A549 (cell line): ENCODE measurements around the gene HPGD. TPM values are rescaled to one million over a fixed set of nuclear protein-coding genes. Genes with fewer than 3 reads are reported as not detected.

Experiments
- ATAC-seq, 2 experiments: fragments of 200-7000 bp in 1 of 2; fragments of >200 bp in 1 of 2; cut with Nextera tagmentation in 1 of 2; cut with Tn5 transposase in 1 of 2; 3 replicates each; pipeline versions ENCODE4 v1.8.0 to v1.9.1; 2018 to 2020; ENCODE audit warnings: mild to moderate bottlenecking in 1 of 2, moderate library complexity in 1 of 2
- CTCF ChIA-PET: fragments of 300-600 bp; sonication (Branson Sonifier 250); formaldehyde crosslinking; extraction: SDS; loops from one replicate; lab custom pipeline; 2021; ENCODE audit warnings: antibody characterized with exemption, inconsistent platforms; lab: Yijun Ruan, JAX
- POLR2A ChIA-PET: fragments of 350-600 bp; formaldehyde crosslinking; extraction: SDS; loops from one replicate; lab custom pipeline; 2021; ENCODE audit warnings: antibody characterized with exemption, inconsistent platforms; lab: Yijun Ruan, JAX
- DNase-seq, 2 experiments: peaks; one replicate each; pipeline versions ENCODE4 v3.0.0 to v3.0.0-alpha.2; 2011 to 2016; ENCODE audit warnings: low read depth in 1 of 2, low spot score in 1 of 2
- FAIRE-seq: peaks from 2 replicates; lab custom pipeline; 2011; peaks lifted over from hg19 to GRCh38; lab: Jason Lieb, UNC
- H3K27ac ChIP-seq, 2 experiments: fragments of >200 bp; sonication (Bioruptor Twin); formaldehyde crosslinking; 3 replicates each; pipeline ENCODE4 v1.5.1; 2016 to 2017
- H3K4me1 ChIP-seq: fragments of >200 bp; sonication (Bioruptor Twin); formaldehyde crosslinking; 3 replicates; pipeline ENCODE4 v1.6.1; 2016
- H3K4me2 ChIP-seq: fragments of >200 bp; sonication (Bioruptor Twin); formaldehyde crosslinking; 3 replicates; pipeline ENCODE4 v1.6.1; 2016
- H3K4me3 ChIP-seq: fragments of >200 bp; sonication (Bioruptor Twin); formaldehyde crosslinking; 3 replicates; pipeline ENCODE4 v1.5.1; 2016
- H3K9me3 ChIP-seq: fragments of >200 bp; sonication (Bioruptor Twin); formaldehyde crosslinking; 3 replicates; pipeline ENCODE4 v1.6.1; 2016
- BHLHE40 ChIP-seq: IDR thresholded peaks from 2 replicates; pipeline ENCODE4 v1.6.1; 2012; ENCODE audit warnings: low read depth, low read length, inconsistent platforms
- CEBPB ChIP-seq, 2 experiments: fragments of >200 bp in 1 of 2; sonication (Bioruptor Twin) in 1 of 2; formaldehyde crosslinking in 1 of 2; IDR thresholded peaks; 2 replicates each; pipeline ENCODE4 v1.6.1; 2012 to 2016
- CHD4 ChIP-seq: fragments of 200-600 bp; sonication (generic); IDR thresholded peaks from 2 replicates; pipeline ENCODE4 v1.6.1; 2016; ENCODE audit warnings: antibody characterized with exemption, mild to moderate bottlenecking, borderline replicate concordance
- CTCF ChIP-seq: fragments of >200 bp; sonication (Bioruptor Twin); formaldehyde crosslinking; IDR thresholded peaks from 3 replicates; pipeline ENCODE4 v1.5.1; 2016
- EHF ChIP-seq: fragments of 250-450 bp; sonication (Bioruptor Pico); IDR thresholded peaks from 2 replicates; pipeline ENCODE4 v1.5.0; 2020; ENCODE audit warnings: mild to moderate bottlenecking
- EHMT2 ChIP-seq: fragments of 200-600 bp; sonication (generic); IDR thresholded peaks from 2 replicates; pipeline ENCODE4 v1.6.1; 2016; ENCODE audit warnings: antibody characterized with exemption, low read depth, mild to moderate bottlenecking, moderate library complexity
- ESRRA ChIP-seq: fragments of 150-350 bp; IDR thresholded peaks from 2 replicates; pipeline ENCODE4 v1.6.1; 2014; ENCODE audit warnings: mild to moderate bottlenecking, low read length, borderline replicate concordance
- FOSB ChIP-seq: fragments of 250-450 bp; sonication (Bioruptor Pico); IDR thresholded peaks from 2 replicates; pipeline ENCODE4 v1.5.0; 2020; ENCODE audit warnings: mild to moderate bottlenecking, moderate library complexity
- FOSL2 ChIP-seq, 2 experiments: fragments of 450-650 bp in 1 of 2; fragments of >200 bp in 1 of 2; sonication (Bioruptor Twin) in 1 of 2; formaldehyde crosslinking; IDR thresholded peaks; 2 replicates each; pipeline versions ENCODE4 v1.5.0 to v1.6.1; 2016 to 2020; ENCODE audit warnings: mild to moderate bottlenecking in 1 of 2, moderate library complexity in 1 of 2
- FOXS1 ChIP-seq: fragments of 250-450 bp; sonication (Bioruptor Pico); IDR thresholded peaks from 2 replicates; pipeline ENCODE4 v1.5.0; 2020; ENCODE audit warnings: mild to moderate bottlenecking, moderate library complexity
- HDAC2 ChIP-seq: fragments of 200-600 bp; sonication (generic); IDR thresholded peaks from 2 replicates; pipeline ENCODE4 v1.6.1; 2016
- HEYL ChIP-seq: fragments of 250-450 bp; sonication (Bioruptor Pico); IDR thresholded peaks from 2 replicates; pipeline ENCODE4 v1.8.0; 2021; ENCODE audit warnings: mild to moderate bottlenecking, moderate library complexity
- HMGXB4 ChIP-seq: fragments of 250-450 bp; sonication (Bioruptor Pico); IDR thresholded peaks from 2 replicates; pipeline ENCODE4 v1.5.0; 2021; ENCODE audit warnings: mild to moderate bottlenecking, moderate library complexity, borderline replicate concordance
- HOXB13 ChIP-seq: fragments of 250-450 bp; sonication (Bioruptor Pico); IDR thresholded peaks from 2 replicates; pipeline ENCODE4 v1.5.0; 2020; ENCODE audit warnings: low read depth, mild to moderate bottlenecking, moderate library complexity
- JUN ChIP-seq, 2 experiments: fragments of >200 bp; sonication (Bioruptor Twin); formaldehyde crosslinking; IDR thresholded peaks; 2 replicates in 1 of 2; 3 replicates in 1 of 2; pipeline ENCODE4 v1.6.1; 2016 to 2017
- KDM5A ChIP-seq: fragments of 200-600 bp; sonication (generic); IDR thresholded peaks from 2 replicates; pipeline ENCODE4 v1.6.1; 2016; ENCODE audit warnings: antibody characterized with exemption, mild to moderate bottlenecking
- MAFK ChIP-seq: fragments of 450-650 bp; IDR thresholded peaks from 2 replicates; pipeline ENCODE4 v1.6.1; 2014; ENCODE audit not compliant: partially characterized antibody
- MYC ChIP-seq: IDR thresholded peaks from 2 replicates; pipeline ENCODE4 v1.6.1; 2012; ENCODE audit warnings: mild to moderate bottlenecking, inconsistent platforms, low read length, improper control_type of control experiment, borderline replicate concordance
- NFE2L2 ChIP-seq: fragments of 150-350 bp; conservative IDR thresholded peaks from 2 replicates; pipeline ENCODE4 v1.6.1; 2014; ENCODE audit warnings: low read length
- NR3C1 ChIP-seq: fragments of >200 bp; sonication (Bioruptor Twin); formaldehyde crosslinking; IDR thresholded peaks from 3 replicates; pipeline ENCODE4 v1.6.1; 2017
- PBX3 ChIP-seq: IDR thresholded peaks from 2 replicates; pipeline ENCODE4 v1.6.1; 2012
- POLR2A ChIP-seq: IDR thresholded peaks from 2 replicates; pipeline ENCODE4 v1.6.1; 2012; ENCODE audit warnings: mild to moderate bottlenecking, low read length
- REST ChIP-seq: fragments of 200-600 bp; sonication (generic); IDR thresholded peaks from 2 replicates; pipeline ENCODE4 v1.6.1; 2016; ENCODE audit warnings: antibody characterized with exemption, mild to moderate bottlenecking, moderate library complexity
- SMC3 ChIP-seq: fragments of >200 bp; sonication (Bioruptor Twin); formaldehyde crosslinking; IDR thresholded peaks from 3 replicates; pipeline ENCODE4 v1.6.1; 2018; ENCODE audit warnings: inconsistent platforms
- ZC3H11A ChIP-seq: fragments of 450-650 bp; IDR thresholded peaks from 2 replicates; pipeline ENCODE4 v1.6.1; 2014; ENCODE audit warnings: antibody characterized with exemption, mild to moderate bottlenecking
- WGBS: methylation state at CpG from one replicate; pipeline ENCODE4 v1.1.6; 2017; ENCODE audit errors: missing lambda C conversion rate; 5-methylcytosine and 5-hydroxymethylcytosine counted together
- polyA plus RNA-seq, 4 experiments: library from polyadenylated mRNA; depleted of rRNA in 3 of 4; stranded (reverse); fragments of >200 nt; fragmentation: RNase III in 1 of 4; extraction: RNeasy Plus Mini Kit Qiagen cat#74134 plus additional on column Dnase treatment in 1 of 4; gene quantifications; 2 replicates in 3 of 4; 3 replicates in 1 of 4; pipeline ENCODE4 v1.2.3, GENCODE V29; 2011 to 2017

Gene HPGD
- polyA plus RNA-seq, 2 of the 4 experiments (the other 2 are of a cell fraction): 114 to 127 TPM

GRCh38 chr4:174532445-174532844 lies 10.2 kb upstream of the HPGD start:
- Histone ChIP-seq H3K4me1 (peaks cover 13% of the 10 kb centered on the region; the same call in 2 of the 3 replicates), H3K4me2 (no peak overlapping the region)
- TF ChIP-seq HEYL (CRISPR knock-in tag): no peak
- no peak for TF ChIP-seq FOXS1
- no peak for TF ChIP-seq MYC
- TF ChIP-seq FOSB (CRISPR knock-in tag): no peak
- no peak for TF ChIP-seq HOXB13 (CRISPR knock-in tag)
- no peak for TF ChIP-seq MAFK
- no peak for TF ChIP-seq EHMT2
- TF ChIP-seq EHF: no peak
- TF ChIP-seq KDM5A: no peak
- no peak for TF ChIP-seq ZC3H11A
- no peak for TF ChIP-seq PBX3
- no peak for TF ChIP-seq NFE2L2
- TF ChIP-seq, all 56 proteins: peak for 0
- DNase-seq (no peak), ATAC-seq (no peak), FAIRE-seq (no peak)
- Histone ChIP-seq H3K9me3 (no peaks in the 10 kb centered on the region), H3K4me3 (no peak overlapping the region), H3K27ac (no peak overlapping the region)
- CTCF ChIA-PET: no interaction called here
- POLR2A ChIA-PET: no interaction called here

- POLR2A ChIA-PET: no interaction called here
Observed at GRCh38 chr4:174531486-174531885, 9.2 kb upstream of the HPGD start.

GRCh38 chr4:174528226-174528625 lies 5.9 kb upstream of the HPGD start:
- POLR2A ChIA-PET: no interaction called here
- ATAC-seq: no peak
- CTCF ChIA-PET: no interaction called here
- H3K9me3 ChIP-seq: no peaks in the 10 kb centered on the region
- peaks cover 34% of the 10 kb centered on the region; the same call in 2 of the 3 replicates for H3K4me1 ChIP-seq
- no peak for DNase-seq
- TF ChIP-seq CEBPB (IDR thresholded peaks at IDR 0.05): peak; percentile 7 to 28; a peak in 1 of 4 replicates
- TF ChIP-seq SMC3: no peak
- no peak for TF ChIP-seq FOXS1
- TF ChIP-seq, all 56 proteins: peak for 1
- 100% methylated on average over 1 of the region's 1 CpG for WGBS
- Histone ChIP-seq H3K4me3 (no peak overlapping the region), H3K27ac (no peak overlapping the region), H3K4me2 (no peak overlapping the region)
- no peak for FAIRE-seq

More at GRCh38 chr4:174531486-174531885, 9.2 kb upstream of the HPGD start:
- CTCF ChIA-PET: no interaction called here
- Histone ChIP-seq H3K4me2 (no peak overlapping the region), H3K27ac (peak overlapping the region; percentile 1 to 8; a peak in 2 of 6 replicates), H3K4me1 (peaks cover 12% of the 10 kb centered on the region; the same call in 1 of the 3 replicates), H3K4me3 (no peak overlapping the region), H3K9me3 (no peaks in the 10 kb centered on the region)
- FAIRE-seq: no peak
- TF ChIP-seq CTCF: no peak
- TF ChIP-seq, all 56 proteins: peak for 0
- DNase-seq: no peak
- no peak for ATAC-seq

GRCh38 chr4:174526731-174527130 lies 4.4 kb upstream of the HPGD start:
- CTCF ChIA-PET: interaction anchor here (1.4 kb wide), 1 partner anchor 11 kb away, joined by 3 read pairs; no protein-coding TSS in a partner anchor
- WGBS: 86% methylated on average over 7 of the region's 7 CpGs
- POLR2A ChIA-PET: no interaction called here
- no peak for ATAC-seq
- H3K4me1 ChIP-seq: peaks cover 24% of the 10 kb centered on the region; the same call in 2 of the 3 replicates
- no peak overlapping the region for H3K4me2 ChIP-seq
- no peak overlapping the region for H3K4me3 ChIP-seq
- FAIRE-seq: no peak
- no peaks in the 10 kb centered on the region for H3K9me3 ChIP-seq
- no peak overlapping the region for H3K27ac ChIP-seq
- DNase-seq: no peak
- TF ChIP-seq POLR2A: no peak
- TF ChIP-seq JUN (IDR thresholded peaks at IDR 0.05): no peak
- TF ChIP-seq ESRRA: no peak
- no peak for TF ChIP-seq REST
- TF ChIP-seq CHD4: no peak
- no peak for TF ChIP-seq HMGXB4 (CRISPR knock-in tag)
- TF ChIP-seq HDAC2: no peak
- no peak for TF ChIP-seq MAFK
- TF ChIP-seq NR3C1: no peak
- TF ChIP-seq FOSL2 (IDR thresholded peaks at IDR 0.05): no peak
- TF ChIP-seq FOSL2 (CRISPR knock-in tag; IDR thresholded peaks at IDR 0.05): no peak
- no peak for TF ChIP-seq BHLHE40
